ENCODE data around the gene LPP. TPM values are rescaled to one million over a fixed set of nuclear protein-coding genes. Genes with fewer than 3 reads are reported as not detected.

LPP gene
- total RNA-seq, 6 donors from 2014 or later: 86.0 to 196 (median 160) TPM

DNA sequence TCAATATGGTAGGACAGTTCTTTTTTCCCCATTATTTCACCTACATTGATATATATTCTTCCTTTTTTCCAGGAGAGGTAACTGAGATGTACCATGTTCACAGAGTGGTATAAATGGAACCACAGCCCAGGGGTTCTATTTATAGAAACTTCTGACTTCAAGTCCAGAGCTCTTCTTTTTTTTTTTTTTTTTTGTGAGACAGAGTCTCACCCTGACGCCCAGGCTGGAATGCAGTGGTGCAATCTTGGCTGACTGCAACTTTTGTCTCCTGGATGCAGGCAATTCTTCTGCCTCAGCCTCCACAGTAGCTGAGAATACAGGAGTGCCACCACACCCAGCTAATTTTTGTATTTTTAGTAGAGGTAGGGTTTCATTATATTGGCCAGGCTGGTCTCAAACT, 750.7 kb downstream of the LPP start:
- Histone ChIP-seq H3K4me1 (peaks cover 17 to 25% (median 22%) of the 10 kb centered on the region in 4 donors), H3K27me3 (no peaks in the 10 kb centered on the region), H3K4me3 (no peak overlapping the region), H3K9me3 (no peaks in the 10 kb centered on the region), H3K27ac (peak overlapping the region in 1 of 4 donors; percentile 14), H3K36me3 (no peaks in the 10 kb centered on the region)
- no peak for ATAC-seq (ENCODE audit: low FRiP score in 2 of 2)
- WGBS, 2 donors: 42 to 53% methylated on average over 1 of the region's 1 CpG
- TF ChIP-seq POLR2AphosphoS5 (IDR thresholded peaks at IDR 0.05): no peak
- no peak for TF ChIP-seq EP300 (IDR thresholded peaks at IDR 0.05)
- TF ChIP-seq, protein P1, sequence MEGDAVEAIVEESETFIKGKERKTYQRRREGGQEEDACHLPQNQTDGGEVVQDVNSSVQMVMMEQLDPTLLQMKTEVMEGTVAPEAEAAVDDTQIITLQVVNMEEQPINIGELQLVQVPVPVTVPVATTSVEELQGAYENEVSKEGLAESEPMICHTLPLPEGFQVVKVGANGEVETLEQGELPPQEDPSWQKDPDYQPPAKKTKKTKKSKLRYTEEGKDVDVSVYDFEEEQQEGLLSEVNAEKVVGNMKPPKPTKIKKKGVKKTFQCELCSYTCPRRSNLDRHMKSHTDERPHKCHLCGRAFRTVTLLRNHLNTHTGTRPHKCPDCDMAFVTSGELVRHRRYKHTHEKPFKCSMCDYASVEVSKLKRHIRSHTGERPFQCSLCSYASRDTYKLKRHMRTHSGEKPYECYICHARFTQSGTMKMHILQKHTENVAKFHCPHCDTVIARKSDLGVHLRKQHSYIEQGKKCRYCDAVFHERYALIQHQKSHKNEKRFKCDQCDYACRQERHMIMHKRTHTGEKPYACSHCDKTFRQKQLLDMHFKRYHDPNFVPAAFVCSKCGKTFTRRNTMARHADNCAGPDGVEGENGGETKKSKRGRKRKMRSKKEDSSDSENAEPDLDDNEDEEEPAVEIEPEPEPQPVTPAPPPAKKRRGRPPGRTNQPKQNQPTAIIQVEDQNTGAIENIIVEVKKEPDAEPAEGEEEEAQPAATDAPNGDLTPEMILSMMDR (IDR thresholded peaks at IDR 0.05): no peak
- no peak for TF ChIP-seq POLR2A (IDR thresholded peaks at IDR 0.05)
- DNase-seq: no peak

DNA sequence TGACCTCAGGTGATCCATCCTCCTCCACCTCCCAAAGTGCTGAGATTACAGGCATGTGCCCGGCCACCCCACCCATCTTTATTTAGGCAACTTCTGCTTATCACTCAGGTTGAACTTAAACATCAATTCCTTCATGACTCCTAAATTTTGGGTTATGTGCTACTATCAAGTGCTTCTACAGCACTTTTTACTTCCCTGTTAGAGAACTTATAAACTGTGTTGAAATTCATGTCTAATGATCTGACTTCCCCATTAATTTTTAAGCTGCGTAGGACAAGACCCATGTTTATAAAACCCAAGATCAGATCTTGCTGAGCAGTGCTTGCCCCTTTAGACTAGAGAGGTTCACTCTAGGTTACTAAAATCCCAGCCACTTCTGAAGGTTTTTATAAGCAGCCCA, 751.6 kb downstream of the LPP start:
- ATAC-seq (ENCODE audit: low FRiP score in 2 of 2) (peak in 1 of 2 donors; percentile 65), DNase-seq (no peak)
- TF ChIP-seq EP300 (IDR thresholded peaks at IDR 0.05): no peak
- no peak for TF ChIP-seq POLR2A (IDR thresholded peaks at IDR 0.05)
- no peak for TF ChIP-seq POLR2AphosphoS5 (IDR thresholded peaks at IDR 0.05)
- TF ChIP-seq, protein P1 (IDR thresholded peaks at IDR 0.05): no peak
- Histone ChIP-seq H3K27ac (peak overlapping the region in 1 of 4 donors; percentile 60), H3K36me3 (no peaks in the 10 kb centered on the region), H3K4me3 (no peak overlapping the region), H3K4me1 (peaks cover 10 to 17% (median 13%) of the 10 kb centered on the region in 4 donors), H3K27me3 (no peaks in the 10 kb centered on the region), H3K9me3 (no peaks in the 10 kb centered on the region)
- 63 to 75% methylated on average over 2 of the region's 2 CpGs for WGBS, 2 donors

DNA sequence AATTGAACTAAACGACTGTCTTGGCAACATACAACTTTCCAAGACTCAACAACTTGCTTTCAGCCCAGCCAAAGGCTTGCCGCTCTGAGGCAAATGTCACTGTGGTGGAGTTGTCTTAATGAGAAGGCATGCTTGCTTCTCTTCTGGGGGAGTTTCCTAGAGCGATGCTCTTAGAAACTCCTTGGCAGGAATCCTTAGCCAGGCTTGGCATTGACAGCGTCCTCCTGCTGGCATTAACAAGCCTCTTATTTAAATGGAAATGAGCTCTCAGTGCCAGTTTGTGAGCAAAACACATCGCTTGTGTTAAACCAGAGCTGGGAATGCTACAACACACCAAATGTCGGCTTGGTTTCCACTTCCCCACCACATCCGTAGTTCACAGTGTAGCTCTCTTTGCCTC, 752.3 kb downstream of the LPP start:
- no peaks in the 10 kb centered on the region for H3K9me3 ChIP-seq
- whole genome bisulfite sequencing, 2 donors: 85 to 95% methylated on average over 6 to 7 of the region's 7 CpGs
- ATAC-seq (ENCODE audit: low FRiP score in 2 of 2) (no peak), DNase-seq (no peak)
- peaks cover 4 to 19% (median 7%) of the 10 kb centered on the region in 4 donors for H3K4me1 ChIP-seq
- no peak overlapping the region for H3K4me3 ChIP-seq
- H3K27me3 ChIP-seq: no peaks in the 10 kb centered on the region
- no peak for TF ChIP-seq POLR2A (IDR thresholded peaks at IDR 0.05)
- TF ChIP-seq, protein P1 (IDR thresholded peaks at IDR 0.05): no peak
- no peak for TF ChIP-seq POLR2AphosphoS5 (IDR thresholded peaks at IDR 0.05)
- TF ChIP-seq EP300 (IDR thresholded peaks at IDR 0.05): no peak
- peak overlapping the region in 1 of 4 donors; percentile 60 for H3K27ac ChIP-seq
- no peaks in the 10 kb centered on the region for H3K36me3 ChIP-seq

DNA sequence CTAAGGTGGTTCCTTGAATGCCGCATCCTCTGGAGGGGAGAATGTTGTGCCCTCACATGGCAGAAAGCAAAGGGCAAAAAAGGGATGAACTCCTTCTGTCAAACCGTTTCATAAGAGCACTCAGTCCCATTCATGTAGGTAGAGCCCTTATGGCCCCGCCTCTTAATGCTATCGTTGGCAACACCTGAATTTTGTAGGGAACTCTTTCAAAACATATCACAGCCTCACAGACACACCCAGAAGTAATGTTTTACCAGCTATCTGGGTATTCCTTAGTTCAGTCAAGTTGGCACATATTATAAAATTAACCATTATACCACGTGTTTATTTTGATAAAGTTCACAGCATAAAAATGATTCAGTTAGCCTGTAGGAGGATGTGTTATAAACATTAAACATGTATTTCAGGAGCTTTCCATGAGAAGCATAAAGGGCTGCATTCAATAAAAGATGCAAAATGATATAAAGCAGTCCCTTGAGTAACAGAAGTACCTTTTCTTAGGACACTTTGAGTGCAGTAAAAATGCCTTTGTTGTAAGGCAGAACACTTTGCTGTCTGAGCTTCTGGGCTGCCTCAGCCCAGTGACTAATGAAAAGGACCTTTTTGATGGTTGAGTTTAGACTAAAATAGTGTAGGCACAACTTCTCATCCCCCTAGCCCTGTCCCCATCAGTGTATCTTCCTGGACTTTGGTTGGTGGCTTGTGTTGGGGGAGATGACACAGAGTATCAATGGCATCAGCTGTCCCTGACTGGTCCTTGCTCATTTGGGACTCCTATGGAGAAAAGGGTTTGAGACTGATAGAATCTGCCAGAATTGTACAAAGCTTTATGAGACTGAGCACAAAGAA, 754.3 kb downstream of the LPP start:
- Histone ChIP-seq H3K4me1 (peaks cover 0 to 15% (median 0%) of the 10 kb centered on the region in 4 donors), H3K9me3 (no peaks in the 10 kb centered on the region), H3K27ac (no peak overlapping the region), H3K36me3 (no peaks in the 10 kb centered on the region), H3K27me3 (no peaks in the 10 kb centered on the region), H3K4me3 (no peak overlapping the region)
- no peak for ATAC-seq (ENCODE audit: low FRiP score in 2 of 2)
- no peak for TF ChIP-seq POLR2AphosphoS5 (IDR thresholded peaks at IDR 0.05)
- no peak for TF ChIP-seq EP300 (IDR thresholded peaks at IDR 0.05)
- TF ChIP-seq, protein P1 (IDR thresholded peaks at IDR 0.05): no peak
- TF ChIP-seq POLR2A (IDR thresholded peaks at IDR 0.05): no peak
- WGBS, 2 donors: 82 to 87% methylated on average over 5 of the region's 5 CpGs
- no peak for DNase-seq
